Cardiac ventricle fibroblast (primary cell): ENCODE data around the gene PPIH. TPM values are rescaled to one million over a fixed set of nuclear protein-coding genes. Genes with fewer than 3 reads are reported as not detected.

Experiments used
- total RNA-seq: library from RNA; depleted of rRNA; stranded (reverse); fragments of >200 nt; gene quantifications from 2 replicates; pipeline ENCODE4 v1.2.3, GENCODE V29; 2015

Gene PPIH
- 32.3 and 34.0 TPM in 2 replicates for total RNA-seq

DNA sequence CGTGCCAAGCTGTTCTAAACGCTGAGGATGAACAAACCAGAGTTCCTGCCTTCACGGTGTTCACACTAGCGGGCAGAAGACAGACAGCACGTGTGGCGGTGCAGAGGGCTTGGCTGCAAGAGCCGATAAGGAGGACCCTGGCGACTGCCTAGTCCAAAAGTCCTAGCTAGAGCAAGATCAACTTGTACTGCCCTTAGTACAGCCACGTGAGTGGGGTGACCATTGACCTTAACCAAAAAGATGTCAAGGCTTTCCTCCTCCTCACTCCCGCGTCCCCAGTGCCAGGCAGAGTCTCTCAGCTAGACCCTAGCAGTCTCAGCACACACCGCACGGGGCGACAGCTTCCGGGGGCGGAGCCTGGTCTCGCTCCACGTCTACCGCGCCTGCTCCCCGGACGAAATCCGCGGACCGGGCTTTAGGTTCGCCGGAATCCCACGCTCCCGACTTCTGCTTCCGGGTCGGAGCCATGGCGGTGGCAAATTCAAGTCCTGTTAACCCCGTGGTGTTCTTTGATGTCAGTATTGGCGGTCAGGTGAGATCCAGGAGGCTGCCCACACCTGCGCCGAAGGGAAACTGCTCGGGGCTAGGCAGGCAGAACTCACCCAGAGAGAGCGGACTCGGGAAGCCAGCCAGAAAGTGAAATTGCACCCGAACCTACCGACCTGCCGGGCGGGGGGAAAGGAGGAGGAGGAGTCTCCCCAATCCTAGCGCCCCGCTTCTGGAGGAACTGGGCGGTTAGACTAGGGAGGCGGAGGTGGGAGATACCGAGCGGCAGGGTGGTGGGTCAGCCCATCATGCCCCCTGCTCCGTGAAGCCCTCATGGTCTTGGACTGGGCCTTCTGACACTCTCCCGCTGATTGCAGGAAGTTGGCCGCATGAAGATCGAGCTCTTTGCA is at the start of gene PPIH:
Gene PPIH (plus strand): TSS at position 443 of the 896 bp plus-strand sequence. CDS start 24 bp downstream, at position 467.

GRCh38 chr1:42681741-42682483 is 23.7 kb downstream of the PPIH start, which contains the start of gene YBX1:
Gene YBX1 (plus strand): TSS chr1:42682418. CDS start chr1:42682566, 148 bp downstream.

Other genes with a start within 250 kb of the PPIH start
- 1.2 and 1.6 TPM in 2 replicates for gene ZMYND12, start 202.4 kb upstream of the PPIH start, total RNA-seq
- 44.3 and 57.2 TPM in 2 replicates for gene PPCS, start 201.9 kb upstream of the PPIH start, total RNA-seq
- gene CCDC30, start 195.1 kb upstream of the PPIH start, total RNA-seq, result 0.49 and 0.81 TPM in 2 replicates
- gene YBX1, start 24.0 kb downstream of the PPIH start, total RNA-seq, result 510 and 528 TPM in 2 replicates
- not detected in 2 replicates for gene CLDN19, start 81.8 kb downstream of the PPIH start, total RNA-seq
- 127 and 140 TPM in 2 replicates for gene P3H1, start 108.6 kb downstream of the PPIH start, total RNA-seq
- gene C1orf50, start 108.8 kb downstream of the PPIH start, total RNA-seq, result 2.0 and 2.3 TPM in 2 replicates
- not detected in 2 replicates for gene TMEM269, start 126.6 kb downstream of the PPIH start, total RNA-seq
- gene ERMAP, start 158.7 kb downstream of the PPIH start, total RNA-seq, result 6.3 and 7.5 TPM in 2 replicates
- 12.5 and 15.7 TPM in 2 replicates for gene SVBP, start 159.0 kb downstream of the PPIH start, total RNA-seq
- gene ZNF691, start 188.2 kb downstream of the PPIH start, total RNA-seq, result 5.2 and 5.7 TPM in 2 replicates